Type B pancreatic cell (in vitro differentiated cells): ENCODE data around the gene TEAD1. TPM values are rescaled to one million over a fixed set of nuclear protein-coding genes. Genes with fewer than 3 reads are reported as not detected.
A peak's percentile ranks its signal among the peaks of the same experiment; 100 is the strongest.

ENCODE experiments used
- DNase-seq: peaks from one replicate; pipeline ENCODE4 v3.0.0; 2021; ENCODE audit warnings: mixed read lengths; ENCODE audit not compliant: unreplicated experiment; ENCODE audit errors: extremely low spot score
- H3K27ac Mint-ChIP-seq: 2 replicates; pipeline ENCODE4 v1.8.0; 2021; ENCODE audit warnings: mild to moderate bottlenecking, mixed read lengths
- H3K27me3 Mint-ChIP-seq: 2 replicates; pipeline ENCODE4 v1.8.0; 2021; ENCODE audit warnings: mixed read lengths
- H3K36me3 Mint-ChIP-seq: 2 replicates; pipeline ENCODE4 v1.8.0; 2021; ENCODE audit warnings: mixed read lengths
- H3K4me1 Mint-ChIP-seq: one replicate; pipeline ENCODE4 v1.8.0; 2021; ENCODE audit warnings: mixed read lengths; ENCODE audit not compliant: unreplicated experiment
- H3K4me3 Mint-ChIP-seq: 2 replicates; pipeline ENCODE4 v1.8.0; 2021; ENCODE audit warnings: mild to moderate bottlenecking, mixed read lengths
- H3K9me3 Mint-ChIP-seq: 2 replicates; pipeline ENCODE4 v1.8.0; 2021; ENCODE audit warnings: mixed read lengths
- total RNA-seq: library from RNA; stranded (reverse); gene quantifications from 2 replicates; pipeline ENCODE4 v1.2.1, GENCODE V29; 2021; ENCODE audit warnings: low replicate concordance
- TF ChIP-seq, protein P1 (sequence below): fragments of 200-600 bp; sonication (generic); conservative IDR thresholded peaks from 2 replicates; pipeline ENCODE4 v1.5.0; 2021; ENCODE audit warnings: antibody characterized with exemption, mild to moderate bottlenecking

Gene TEAD1
- total RNA-seq, 1 donor from 2014 or later = 91.8 TPM

DNA sequence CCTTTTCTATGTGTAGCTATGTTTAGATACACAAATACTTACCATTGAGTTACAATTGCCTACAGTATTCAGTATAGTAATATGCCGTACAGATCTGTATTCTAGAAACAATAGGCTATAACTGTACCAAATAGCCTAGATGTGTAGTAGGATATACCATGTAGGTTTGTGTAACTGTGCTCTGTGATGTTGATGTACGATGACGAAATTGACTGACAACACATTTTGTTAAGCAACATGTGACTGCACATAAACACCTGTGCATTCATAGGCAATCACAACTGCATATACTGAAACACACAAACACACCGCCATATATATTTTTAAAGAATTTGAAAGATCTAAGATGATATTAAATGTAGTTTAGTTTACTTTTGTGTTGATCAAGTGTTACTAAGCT is 60.4 kb downstream of the TEAD1 start:
- TF ChIP-seq, protein P1, sequence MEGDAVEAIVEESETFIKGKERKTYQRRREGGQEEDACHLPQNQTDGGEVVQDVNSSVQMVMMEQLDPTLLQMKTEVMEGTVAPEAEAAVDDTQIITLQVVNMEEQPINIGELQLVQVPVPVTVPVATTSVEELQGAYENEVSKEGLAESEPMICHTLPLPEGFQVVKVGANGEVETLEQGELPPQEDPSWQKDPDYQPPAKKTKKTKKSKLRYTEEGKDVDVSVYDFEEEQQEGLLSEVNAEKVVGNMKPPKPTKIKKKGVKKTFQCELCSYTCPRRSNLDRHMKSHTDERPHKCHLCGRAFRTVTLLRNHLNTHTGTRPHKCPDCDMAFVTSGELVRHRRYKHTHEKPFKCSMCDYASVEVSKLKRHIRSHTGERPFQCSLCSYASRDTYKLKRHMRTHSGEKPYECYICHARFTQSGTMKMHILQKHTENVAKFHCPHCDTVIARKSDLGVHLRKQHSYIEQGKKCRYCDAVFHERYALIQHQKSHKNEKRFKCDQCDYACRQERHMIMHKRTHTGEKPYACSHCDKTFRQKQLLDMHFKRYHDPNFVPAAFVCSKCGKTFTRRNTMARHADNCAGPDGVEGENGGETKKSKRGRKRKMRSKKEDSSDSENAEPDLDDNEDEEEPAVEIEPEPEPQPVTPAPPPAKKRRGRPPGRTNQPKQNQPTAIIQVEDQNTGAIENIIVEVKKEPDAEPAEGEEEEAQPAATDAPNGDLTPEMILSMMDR = no peak
- Mint-ChIP-seq H3K36me3 (no peaks in the 10 kb centered on the region), H3K27ac (no peak overlapping the region), H3K4me1 (peaks cover 18% of the 10 kb centered on the region), H3K9me3 (no peaks in the 10 kb centered on the region), H3K4me3 (no peak overlapping the region), H3K27me3 (no peaks in the 10 kb centered on the region)
- no peak for DNase-seq

DNA sequence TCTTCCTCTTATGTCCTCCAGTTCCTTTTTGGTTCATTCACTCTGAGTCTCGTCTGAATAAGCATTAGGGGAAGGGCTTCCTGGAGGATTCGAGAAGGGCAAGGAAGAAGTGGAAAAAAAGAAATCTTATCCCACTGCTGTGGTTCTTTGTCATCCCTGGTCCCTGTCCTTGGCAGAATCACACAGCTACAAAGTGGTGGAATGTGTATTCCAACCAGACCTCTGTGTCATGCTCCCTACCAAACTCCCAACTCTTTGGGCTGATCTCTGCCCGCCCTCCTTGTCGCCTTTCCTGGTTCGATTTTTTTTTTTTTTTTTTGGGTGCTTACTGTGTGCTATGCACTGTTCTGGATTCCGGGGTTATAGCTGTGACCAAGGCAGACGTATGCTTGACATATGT is 61.0 kb downstream of the TEAD1 start:
- Mint-ChIP-seq H3K27ac (no peak overlapping the region), H3K4me1 (peaks cover 13% of the 10 kb centered on the region), H3K27me3 (no peaks in the 10 kb centered on the region), H3K4me3 (no peak overlapping the region), H3K36me3 (no peaks in the 10 kb centered on the region), H3K9me3 (no peaks in the 10 kb centered on the region)
- no peak for DNase-seq
- TF ChIP-seq, protein P1 = no peak

DNA sequence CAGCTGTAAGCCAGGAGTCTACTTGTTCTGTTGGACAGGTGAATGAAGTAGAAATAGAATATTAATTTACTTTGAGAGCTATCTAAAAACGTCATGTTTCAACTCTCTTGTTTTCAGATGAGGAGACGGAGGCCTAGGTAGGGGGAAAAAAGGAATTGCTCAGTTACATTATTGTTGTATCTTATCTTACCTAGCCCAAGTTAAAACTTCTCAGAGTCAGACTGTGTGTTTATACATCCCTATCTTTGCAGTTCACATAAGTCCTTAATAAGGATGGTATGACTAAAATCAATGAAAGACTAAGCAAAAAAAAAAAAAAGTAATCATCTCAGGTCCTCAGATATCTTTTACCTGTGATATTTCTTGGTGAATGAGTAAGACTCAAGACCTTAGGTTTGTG is 62.8 kb downstream of the TEAD1 start:
- Mint-ChIP-seq H3K36me3 (no peaks in the 10 kb centered on the region), H3K4me1 (peaks cover 8% of the 10 kb centered on the region), H3K27me3 (no peaks in the 10 kb centered on the region), H3K4me3 (no peak overlapping the region), H3K27ac (no peak overlapping the region), H3K9me3 (no peaks in the 10 kb centered on the region)
- TF ChIP-seq, protein P1 = no peak
- no peak for DNase-seq

DNA sequence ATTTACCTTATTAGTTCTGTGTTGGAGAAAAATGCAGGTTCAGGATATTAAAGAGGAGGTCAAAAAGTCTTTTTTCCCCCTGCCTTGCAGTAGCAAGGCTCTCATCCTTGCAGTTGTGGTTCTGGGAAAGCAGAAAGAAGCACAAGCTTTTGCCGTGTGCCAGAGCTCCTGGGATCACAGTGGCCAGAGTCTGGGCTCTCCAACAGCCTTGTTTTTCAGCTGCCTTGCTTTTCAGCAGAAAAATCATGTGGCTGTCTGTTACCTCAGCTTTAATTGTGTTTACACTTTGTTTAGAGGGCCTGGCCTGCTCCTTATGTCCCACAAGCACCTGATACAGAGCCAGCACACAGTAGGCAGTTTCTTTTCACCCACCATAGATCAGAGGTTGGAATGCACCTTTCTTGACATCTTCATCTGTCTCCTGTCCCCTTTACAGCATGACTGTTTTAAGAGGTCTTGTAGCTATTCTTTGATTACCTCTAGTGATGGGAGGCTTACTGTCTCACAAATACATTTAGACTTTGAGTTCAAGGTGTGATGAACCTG is 67.5 kb downstream of the TEAD1 start:
- no peak overlapping the region for H3K4me3 Mint-ChIP-seq
- no peak overlapping the region for H3K27ac Mint-ChIP-seq
- no peak for DNase-seq
- TF ChIP-seq, protein P1 = no peak
- H3K4me1 Mint-ChIP-seq = peaks cover 32% of the 10 kb centered on the region
- no peaks in the 10 kb centered on the region for H3K9me3 Mint-ChIP-seq
- no peaks in the 10 kb centered on the region for H3K36me3 Mint-ChIP-seq
- H3K27me3 Mint-ChIP-seq = no peaks in the 10 kb centered on the region

DNA sequence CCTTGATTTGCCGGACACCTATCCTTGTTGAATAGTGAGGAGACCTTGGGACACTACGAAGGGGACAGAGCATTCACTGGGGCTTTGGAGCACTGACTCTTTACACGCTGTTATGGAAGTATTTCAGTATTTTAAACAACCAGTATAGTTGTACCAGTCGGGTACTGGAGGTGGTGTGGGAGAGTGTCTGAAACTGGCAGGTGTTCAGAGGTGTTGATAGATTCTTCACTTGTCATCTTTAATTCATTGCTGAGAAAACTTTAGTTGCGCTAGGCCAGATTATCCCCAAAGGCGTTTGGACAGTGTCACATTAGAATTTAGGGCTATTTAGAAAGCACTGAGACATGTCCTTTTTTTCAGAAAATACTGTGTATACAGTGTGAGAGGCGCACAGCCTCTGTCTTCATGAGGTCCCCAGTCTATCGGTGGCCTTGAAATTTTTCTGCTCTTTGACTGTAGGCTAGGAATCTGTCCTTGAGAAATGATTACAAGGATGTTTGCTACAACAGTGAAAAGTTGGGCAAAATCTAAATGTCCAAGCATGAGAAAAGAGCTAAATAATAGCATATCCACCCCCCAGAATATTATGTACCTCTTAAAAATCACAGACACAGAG is 69.7 kb downstream of the TEAD1 start:
- H3K4me1 Mint-ChIP-seq = peaks cover 47% of the 10 kb centered on the region
- H3K4me3 Mint-ChIP-seq = no peak overlapping the region
- H3K36me3 Mint-ChIP-seq = no peaks in the 10 kb centered on the region
- peak overlapping the region; percentile 17 for H3K27ac Mint-ChIP-seq
- H3K9me3 Mint-ChIP-seq = no peaks in the 10 kb centered on the region
- DNase-seq = no peak
- TF ChIP-seq, protein P1 = no peak
- H3K27me3 Mint-ChIP-seq = no peaks in the 10 kb centered on the region
